Erythroblast (primary cell): Measurements from ENCODE around the gene TEPSIN.

Experiments
- GATA1 ChIP-seq: IDR thresholded peaks from 2 replicates; pipeline ENCODE4 v1.6.1; 2011; ENCODE audit warnings: low read depth, mild to moderate bottlenecking, control low read depth, low read length, moderate library complexity
- POLR2A ChIP-seq: IDR thresholded peaks from 2 replicates; pipeline ENCODE4 v1.6.1; 2011; ENCODE audit warnings: mild to moderate bottlenecking, low read length

GRCh38 chr17:81265576-81265975 is 26.7 kb upstream of the TEPSIN start:
- TF ChIP-seq POLR2A = no peak
- TF ChIP-seq GATA1 = no peak
